HG03460 (cell line): ENCODE data around the gene MNT.

Experiments used
- ATAC-seq: cut with Tn5 transposase; IDR thresholded peaks from one replicate; pipeline ENCODE4 v1.9.1; 2021; ENCODE audit not compliant: unreplicated experiment

Gene MNT

DNA sequence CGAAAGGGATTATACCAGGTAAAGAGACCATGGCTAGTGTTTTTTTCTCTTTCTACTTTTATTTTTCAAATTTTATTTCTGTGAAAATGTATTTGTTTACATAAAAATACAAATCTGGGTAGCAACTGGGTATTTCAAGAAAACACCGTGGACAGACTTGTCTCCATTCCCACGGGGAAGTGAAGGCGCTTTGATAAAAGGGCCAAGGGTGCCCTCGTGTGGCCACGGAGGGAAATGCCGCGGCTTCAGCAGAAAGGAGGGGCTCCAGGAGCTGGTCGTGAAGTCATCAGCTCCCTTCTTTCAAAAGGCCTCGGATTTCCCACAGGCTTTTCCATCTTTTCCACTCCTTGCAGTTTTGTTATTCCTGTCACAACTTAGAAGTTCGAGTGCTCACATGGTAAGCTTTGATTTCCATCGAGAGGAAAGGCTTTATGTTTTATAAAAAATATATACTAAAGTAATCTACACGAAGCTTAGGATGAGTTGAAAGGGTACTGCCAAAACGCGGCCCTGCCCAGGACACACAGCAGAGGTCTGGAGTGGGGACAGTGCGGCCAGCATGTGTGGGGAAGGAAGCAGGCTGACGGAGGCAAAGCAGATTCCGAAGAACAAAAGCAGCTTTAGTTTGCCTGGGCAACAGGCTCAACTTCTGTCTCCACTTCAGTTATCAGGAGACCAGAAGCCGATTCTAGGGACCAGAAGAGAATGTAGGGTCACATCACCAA, 15.3 kb upstream of the MNT start:
- ATAC-seq = no peak

DNA sequence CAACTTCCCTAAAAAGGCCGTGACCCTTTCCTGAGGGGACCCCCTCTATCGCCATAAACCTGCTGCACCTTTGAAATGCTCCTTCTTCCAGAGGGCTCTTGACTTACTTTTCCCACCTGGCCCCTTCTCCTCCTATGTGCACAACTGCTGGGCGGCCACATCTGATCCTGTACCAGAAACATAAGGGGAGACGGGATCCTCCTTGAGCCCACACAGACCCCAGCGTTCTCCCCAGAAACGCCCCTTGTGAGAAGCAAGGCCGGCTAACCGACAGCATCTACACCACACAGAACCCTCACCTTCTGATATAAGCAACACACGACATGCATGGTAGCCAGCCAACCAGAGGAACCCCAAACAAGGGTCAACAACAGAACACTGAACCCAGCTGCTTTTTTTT, 14.2 kb upstream of the MNT start:
- no peak for ATAC-seq

DNA sequence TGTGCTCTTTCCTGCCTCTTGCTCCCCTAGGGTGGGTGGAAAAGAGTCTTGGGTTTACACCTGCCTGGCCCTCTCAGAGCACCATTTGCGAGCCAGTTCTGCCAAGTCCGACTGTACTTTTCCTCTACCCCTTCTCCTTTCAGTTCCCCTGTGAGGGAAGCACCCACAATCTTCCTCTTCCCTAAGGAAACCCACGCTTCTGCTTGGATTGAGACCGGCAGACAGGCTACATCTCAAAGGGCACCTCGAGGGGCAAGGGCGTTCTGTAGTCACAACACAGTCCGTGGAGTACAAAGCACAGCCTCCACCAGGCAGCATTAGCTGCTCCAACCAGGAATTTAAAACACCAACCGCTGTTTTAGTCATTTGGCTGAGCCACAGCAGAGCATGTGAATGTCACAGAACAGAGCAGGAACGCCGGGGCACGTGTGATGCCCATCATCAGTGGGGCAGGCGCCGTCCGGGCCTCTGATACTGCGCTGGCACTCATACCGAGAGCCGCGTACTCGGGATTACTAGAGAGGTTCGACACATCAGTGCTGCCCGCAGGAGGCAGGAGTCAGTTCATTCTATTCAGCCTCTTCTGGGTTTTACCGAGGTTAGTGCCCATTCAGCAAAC, 13.7 kb upstream of the MNT start:
- no peak for ATAC-seq

DNA sequence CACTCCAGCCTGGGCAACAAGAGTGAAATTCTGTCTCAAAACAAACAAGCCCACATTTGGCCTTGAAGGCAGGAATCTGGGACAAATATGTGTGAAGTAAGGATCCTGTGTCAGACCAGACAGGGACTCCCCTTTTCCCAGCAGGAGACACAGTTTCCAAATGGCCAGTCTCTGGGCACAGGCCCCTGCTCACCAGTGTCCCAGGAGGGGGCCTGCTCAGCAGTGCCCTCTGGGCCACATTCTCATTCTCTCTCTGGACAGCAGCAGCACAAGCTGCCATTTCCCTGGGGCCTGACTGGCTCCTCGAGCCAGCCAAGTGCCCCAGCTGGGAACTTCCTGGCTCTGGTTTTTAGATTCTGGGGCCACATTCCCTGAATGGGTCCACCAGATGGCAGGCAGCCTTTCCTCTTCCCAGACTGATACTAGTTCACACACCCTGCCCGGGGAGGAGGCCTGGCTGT, 11.7 kb upstream of the MNT start:
- no peak for ATAC-seq

DNA sequence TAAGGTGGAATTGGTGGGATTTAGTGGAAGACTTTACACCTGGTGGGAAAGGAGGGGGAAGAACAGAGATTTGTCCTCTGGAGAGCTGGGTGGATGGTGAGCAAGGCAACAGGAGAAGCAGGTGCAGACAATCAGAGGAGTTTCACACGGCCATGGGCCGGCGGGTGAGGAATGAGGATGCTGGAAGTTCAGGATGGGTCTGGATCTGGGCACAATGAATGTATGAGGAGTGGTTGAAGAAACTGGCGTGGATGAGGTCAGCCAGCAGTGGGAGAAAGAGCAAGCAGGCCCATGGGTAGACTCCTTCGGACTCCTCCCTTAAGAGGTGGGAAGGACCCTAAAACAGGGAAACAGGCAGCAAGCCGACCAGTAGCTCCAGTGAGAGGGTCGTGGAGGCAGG, 10.1 kb upstream of the MNT start:
- no peak for ATAC-seq

DNA sequence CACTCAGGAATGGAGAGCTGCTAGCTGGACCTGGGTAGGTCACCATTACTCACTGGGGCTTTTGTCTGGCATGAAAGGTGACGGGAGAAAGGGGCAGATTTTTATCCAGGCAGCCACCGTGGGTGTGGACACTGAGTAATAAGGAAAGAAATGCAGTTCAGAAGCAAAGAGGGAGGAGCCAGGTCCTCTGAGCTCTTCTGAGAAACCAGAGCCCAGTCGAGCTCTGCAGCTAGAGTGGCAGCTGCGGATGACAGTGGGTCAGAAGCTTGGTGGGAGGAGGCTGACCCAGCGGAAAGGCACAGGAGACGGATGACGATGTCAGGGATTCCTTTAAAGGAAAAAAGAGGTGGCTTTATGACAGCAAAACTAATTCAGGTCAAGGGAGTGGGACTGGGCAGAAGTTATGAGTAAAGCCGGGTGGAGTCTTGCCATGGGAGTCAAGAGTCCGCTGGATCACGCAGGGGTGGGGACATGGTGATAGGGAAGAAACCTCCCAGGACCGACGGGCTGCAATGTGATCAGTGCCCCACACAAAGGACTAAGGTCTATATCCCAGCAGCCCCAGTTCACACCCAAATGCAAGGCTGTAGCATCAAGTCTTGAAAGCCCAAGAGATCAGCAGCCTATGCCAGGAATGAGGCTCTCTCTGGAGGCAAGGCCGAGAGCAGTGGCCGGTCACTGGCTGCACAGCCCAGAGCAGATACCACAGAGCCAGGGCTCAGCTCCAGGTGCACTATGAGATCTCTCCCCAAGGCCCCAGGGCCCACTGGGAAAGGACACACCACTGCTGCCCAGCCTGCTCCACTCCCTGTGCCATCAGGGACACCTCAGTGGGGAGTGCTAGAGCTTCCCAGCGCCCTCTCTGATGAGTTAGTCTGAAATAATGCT, 6.3 kb upstream of the MNT start:
- no peak for ATAC-seq

DNA sequence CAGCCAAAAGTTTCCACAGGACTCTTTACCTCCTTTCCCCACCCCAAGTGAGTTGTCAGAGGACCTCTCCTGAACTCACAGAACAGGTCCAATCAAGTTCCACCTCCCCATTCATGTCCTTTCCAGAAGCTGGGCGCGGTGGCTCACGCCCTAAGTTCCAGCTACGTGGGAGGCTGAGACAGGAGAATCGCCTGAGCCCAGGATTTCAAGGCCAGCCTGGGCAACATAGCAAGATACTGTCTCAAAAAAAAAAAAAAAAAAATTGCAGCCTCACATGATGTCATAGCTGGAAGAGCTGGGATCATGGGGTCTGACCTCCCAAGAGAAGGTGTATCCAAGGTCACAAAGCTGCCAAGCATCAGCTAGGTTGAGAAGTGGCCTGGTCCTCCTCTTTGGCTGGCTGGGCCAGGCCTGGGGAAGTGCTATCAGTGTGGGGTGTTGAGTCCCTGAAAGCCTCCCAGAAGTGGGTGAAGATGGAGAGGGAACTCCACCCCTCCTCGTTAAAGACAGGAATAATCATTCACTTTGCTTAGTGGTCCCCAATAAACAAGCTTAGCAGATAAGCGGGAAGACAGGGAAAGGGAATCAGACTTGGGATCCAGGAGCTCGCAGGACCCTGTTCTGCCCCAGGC, 5.5 kb upstream of the MNT start:
- ATAC-seq = no peak

DNA sequence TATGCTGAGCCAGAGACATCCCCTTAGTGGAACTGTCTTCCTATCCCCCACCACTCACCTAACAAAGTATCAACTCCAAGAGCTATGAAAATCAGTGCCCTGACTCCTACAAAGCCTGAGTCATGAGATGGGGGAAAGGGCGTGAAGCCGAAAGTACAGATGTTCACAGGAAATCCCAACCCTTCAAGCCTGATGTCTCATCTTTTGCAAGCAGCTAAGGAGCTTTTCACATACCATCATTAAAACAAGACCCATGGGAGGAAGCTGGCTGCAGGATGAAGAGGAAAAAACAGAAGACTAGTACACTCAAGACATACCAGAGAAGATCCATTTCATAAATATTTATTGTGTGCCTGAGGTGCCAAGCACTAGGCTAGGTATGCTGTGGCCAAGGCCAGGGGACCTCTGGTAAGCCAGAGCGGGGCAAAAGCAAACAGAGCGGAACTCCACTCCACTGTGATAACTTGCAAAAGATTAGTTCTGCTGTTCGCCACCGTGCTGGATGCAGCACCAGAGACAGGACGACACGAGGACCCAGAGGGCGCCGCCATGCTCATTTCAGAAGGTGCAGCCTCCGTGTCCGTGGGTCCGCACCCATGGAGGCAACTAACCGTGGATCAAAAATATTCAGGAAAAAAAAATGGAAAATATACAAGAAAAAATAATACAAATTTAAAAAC, 4.5 kb upstream of the MNT start:
- ATAC-seq = no peak

DNA sequence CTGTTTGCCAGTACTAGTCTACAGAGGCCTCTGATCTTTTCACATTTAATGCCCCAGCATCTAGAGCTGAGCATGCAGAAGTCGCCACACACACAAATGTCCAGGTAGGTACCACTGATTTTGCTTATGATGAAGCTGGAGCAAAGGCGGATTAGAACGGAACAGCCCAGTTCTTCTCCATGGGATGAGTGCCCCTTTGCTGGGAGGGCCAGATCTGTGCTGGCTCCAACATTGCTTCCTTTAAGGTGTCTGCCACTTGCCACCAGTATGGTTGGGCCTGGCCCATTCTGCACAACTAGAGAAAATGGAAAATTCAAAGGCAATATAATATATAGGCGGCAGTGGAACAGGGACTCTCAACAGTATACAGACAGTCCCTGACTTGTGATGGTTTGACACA, 2.2 kb upstream of the MNT start:
- ATAC-seq = no peak

DNA sequence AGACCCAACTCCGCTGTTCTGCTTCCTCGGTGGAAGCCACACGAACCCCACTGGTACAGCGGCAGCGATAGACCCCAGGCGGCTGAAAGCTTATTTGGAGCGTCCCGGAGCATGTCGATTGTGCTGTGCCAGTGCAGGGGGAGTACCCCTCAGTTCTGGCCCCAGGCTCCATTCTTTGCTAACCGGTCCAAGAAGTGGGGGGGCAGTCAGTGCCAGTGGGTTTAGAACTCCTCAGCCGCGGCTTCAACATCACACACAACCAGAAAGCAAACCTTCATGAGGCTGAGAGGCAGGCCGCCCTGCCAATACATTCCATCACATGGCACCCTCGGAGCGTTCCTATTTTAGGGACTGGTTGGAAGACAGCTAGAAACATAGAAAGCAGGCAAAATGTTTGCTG, 1.7 kb upstream of the MNT start:
- no peak for ATAC-seq

DNA sequence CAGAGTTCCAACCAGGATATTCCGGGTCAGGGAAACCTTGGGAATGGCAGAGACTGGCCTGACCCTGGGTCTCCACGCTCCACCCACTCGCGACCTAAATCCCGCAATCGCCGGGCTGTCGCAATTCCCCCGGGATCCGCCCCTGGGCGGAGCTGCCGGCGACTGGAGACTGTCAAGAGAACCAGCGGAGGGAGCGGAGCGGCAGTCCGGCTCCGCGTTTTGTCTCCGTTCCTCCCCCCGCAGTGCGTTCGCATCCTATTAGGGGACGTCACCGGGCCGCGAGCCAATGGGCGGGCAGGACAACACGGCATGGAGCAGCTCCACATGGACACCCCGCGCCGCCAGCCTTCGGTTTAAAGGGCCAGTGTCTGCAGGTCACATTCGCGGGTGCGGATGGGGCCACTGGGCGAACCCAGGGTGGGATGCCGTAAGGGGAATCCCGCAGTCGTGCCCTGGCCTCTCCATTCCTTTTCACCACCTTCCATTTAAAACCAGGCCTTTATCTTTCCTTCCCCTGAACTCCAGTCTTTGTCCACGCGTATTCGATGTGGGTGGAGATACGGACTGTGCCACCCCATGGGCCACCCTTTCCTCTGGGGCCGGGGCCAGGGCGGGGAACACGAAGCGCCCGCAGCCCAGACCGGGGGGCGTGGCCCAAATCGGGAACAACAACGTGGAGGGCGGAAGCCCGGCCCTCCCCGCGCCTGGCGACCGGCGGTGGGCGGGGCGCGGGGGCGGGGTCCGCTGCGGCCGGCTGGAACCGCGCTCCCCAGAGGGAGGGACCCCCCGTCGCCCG, 764 bp upstream of the MNT start:
- peak; percentile 42 for ATAC-seq

DNA sequence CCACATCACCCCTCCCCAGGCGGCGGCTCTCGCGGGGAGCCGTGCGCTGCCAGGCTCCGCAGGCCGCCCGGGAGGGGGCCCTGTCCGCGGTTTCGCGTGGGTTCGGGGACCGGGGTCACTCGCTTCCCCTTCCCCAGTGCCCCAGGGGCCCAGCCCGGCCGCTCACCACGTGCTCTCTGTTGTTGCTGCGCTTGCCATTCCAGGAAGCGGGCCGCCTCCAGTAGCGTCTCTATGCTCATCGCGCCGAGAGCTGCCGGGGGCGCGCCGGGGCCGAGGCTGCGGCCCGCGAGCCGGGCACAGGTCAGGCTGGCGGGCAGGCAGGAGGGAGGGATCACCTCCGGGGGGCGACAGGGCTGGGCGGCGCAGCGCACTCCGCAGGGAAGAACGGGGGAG, 390 bp downstream of the MNT start:
- no peak for ATAC-seq

DNA sequence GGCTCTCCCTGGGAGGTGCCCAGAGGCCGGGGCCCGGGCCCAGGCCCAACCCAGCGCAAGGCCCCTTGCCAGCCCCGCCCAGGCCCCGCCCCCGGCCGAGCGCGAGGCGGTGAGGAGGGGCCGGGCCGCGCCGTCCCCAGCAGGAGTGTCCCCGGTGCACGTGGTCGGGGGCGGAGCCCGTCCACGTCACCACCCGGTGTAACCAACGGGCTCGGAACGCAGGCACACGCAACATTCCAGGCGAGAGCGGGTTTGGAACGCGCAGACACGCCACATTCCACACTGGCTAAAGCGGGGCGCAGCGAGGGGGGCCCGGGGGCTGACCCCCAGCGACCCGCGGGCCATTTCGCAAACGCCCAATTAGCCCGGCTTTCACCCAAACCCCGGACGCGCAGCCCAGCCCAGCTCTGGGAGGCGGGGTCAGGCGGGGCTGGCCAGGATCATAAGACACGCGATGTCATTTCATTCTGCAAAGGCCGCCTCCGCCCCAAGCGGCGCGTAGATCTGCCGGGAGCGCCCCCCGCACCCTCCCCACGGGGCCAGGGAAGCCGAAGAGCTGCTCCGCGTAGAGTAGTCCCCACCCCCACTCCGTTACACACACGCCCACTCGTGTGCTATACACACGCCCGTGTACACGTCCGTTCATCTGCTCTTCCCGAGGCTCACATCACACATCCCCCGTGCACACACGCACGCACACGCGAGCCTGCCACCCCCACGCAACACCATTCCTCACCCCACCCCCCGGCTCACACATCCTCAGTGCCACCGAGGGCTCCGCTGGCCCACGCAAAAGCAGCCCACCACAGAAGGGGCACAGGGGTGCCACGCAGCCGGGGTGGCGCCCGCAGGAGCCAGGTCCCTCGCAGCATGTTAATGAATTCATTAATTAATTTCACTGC, 1.0 kb downstream of the MNT start:
- peak; percentile 36 for ATAC-seq

DNA sequence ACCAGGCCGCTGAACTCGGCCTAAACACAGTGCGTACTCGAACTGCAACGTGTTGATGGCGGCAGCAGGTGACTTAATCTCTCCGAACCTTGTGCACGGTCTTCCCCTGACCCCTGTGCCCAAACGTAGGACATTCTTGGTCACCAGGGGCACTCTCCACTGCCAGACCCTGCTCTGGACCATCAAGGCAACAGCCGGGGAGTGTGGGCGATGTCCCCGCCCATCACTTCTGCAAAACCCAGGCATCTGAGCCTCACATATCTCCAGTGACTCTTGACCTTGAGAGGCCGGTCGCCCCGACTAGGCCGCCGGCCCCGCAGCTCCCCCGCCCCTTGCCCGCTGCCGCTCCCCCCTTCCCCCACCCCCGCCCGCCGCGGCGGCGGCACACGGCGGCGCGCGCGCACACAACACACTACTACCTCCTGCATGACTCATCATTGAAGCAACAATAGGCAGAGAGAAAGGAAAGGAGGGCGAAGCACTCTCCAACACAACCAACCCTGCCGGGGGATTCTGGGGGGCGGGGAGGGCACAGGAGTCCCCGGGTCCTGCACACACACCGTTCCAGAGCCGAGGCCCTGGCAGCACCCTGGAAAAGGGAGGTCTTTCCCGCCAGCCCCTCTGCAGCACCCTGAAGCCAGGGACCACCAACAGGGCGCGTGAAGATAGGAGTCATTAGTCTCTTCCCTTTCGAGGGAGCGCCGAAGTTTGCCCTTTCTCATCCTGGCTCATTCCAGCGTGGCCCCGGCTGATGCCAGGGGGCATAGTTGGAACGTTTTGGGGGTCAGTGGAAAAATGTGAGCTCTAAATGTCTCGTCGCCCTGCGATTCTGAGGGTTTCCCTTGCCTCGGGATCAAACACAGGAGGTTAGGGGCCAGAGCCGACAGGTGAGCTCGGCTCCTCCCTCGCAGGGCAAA, 1.9 kb downstream of the MNT start:
- ATAC-seq = no peak

DNA sequence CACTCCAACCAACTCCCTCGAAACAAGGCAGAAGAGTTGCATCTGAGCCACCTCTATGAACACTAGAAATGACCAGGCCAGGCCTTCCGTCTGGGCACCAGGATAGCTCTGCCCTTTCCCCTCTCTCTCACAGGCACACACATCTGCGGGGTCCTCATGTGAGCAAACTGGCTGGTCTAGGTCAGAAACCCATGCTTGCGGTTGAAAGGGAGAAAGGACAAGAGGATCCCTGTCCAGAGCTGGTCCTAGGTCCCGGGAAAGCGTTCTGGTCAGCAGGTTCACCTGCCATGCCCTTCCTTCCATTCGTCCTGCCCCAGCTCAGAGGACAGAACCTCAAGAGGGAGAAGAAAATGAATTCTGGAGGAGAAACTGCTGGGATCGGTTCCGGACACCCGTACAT, 2.7 kb downstream of the MNT start:
- no peak for ATAC-seq

DNA sequence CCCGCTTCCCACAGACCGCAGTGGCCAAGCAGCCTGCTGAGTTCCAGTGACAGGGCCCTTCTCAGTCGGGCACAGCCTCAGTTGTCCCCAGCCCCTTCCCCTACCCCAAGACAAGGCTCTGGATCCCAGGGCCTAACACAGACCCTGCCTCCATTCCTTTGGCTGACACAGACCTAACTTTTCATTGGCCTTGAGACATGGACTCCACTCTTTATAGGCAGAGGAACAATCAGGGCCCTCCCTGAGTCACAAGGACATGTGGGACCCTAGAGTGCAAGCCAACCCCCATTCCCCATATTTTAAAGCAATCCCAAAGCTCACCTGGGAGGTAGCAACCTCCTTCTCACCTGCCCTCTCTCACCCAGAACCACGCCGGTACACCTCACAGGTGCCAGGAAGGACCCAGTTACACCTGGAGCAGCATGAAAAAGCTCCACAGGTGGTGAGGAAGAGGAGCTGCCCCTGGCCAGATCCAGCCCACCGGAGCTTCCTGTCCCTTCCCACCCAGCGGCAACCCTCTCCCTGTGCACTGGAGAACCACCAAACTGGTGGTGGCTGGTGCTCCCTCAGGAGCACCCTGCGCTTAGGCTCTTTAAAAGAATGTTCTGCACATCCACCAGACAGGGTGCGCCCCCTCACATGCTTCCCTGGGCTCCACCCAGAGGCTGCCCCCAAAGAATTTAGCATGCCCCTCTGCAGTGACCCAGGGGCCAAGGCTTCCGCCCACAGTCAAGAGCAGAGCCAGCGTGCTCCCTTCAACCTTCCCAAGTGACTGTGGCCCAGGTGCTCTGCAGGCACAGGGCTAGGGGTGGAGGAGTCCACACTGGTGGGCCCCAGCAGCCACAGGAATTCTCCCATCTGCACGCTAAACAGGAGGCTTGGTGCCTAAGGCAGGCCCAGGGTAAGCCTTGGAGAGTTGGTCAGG, 3.4 kb downstream of the MNT start:
- no peak for ATAC-seq
